Posterior vena cava (tissue), 2 donors: ENCODE results near the gene ZNF655. TPM values are rescaled to one million over a fixed set of nuclear protein-coding genes. Genes with fewer than 3 reads are reported as not detected.
"Not testable (repeated sequence)": the region's sequence is repeated elsewhere in the genome, so short reads cannot be mapped to it uniquely, and the experiment has no call there.

ENCODE experiments used
- DNase-seq: peaks from one replicate; pipeline ENCODE4 v3.0.0-alpha.2; 2020; ENCODE audit warnings: low spot score
- intact Hi-C, 2 donors: fragments of 100-400 bp; cut with DNase I; formaldehyde crosslinking; loops; one replicate each; pipeline versions ENCODE4 v1.14.1 to v1.14.2; 2022 to 2023
- long read RNA-seq, 2 donors: library from polyadenylated mRNA; unstranded; transcript quantifications; one replicate each; pipeline ENCODE4 v2.0.0, GENCODE V29; 2020 to 2021
- total RNA-seq, 2 donors: library from RNA; stranded (reverse); fragmentation: NEBNext Ultra II Directional; extraction: Animal tissue kit (Norgen Biotek cat#: 25700); gene quantifications; one replicate each; pipeline ENCODE4 v1.2.1, GENCODE V29; 2021
- donor health status: DM: yes; HTN: yes; CAD: no.
- donor health status: DM: yes; HTN: yes; CAD: no.

Gene ZNF655
- total RNA-seq: 10 to 100 TPM; 55.2 to 75.5 TPM
- long read RNA-seq, donor 1, full-length matches to known transcripts: 5 of 7 reads
- long read RNA-seq, donor 1, partial matches to known transcripts: 1 of 7 reads
- long read RNA-seq, donor 1, other reads (novel, unspliced or antisense): 1 of 7 reads
- long read RNA-seq, donor 2, transcript ZNF655-202 (5 exons, 1,601 nt): major isoform, 23 of 59 reads
- long read RNA-seq, donor 2, partial matches to known transcripts: 4 of 59 reads
- long read RNA-seq, donor 2, other reads (novel, unspliced or antisense): 22 of 59 reads

DNA sequence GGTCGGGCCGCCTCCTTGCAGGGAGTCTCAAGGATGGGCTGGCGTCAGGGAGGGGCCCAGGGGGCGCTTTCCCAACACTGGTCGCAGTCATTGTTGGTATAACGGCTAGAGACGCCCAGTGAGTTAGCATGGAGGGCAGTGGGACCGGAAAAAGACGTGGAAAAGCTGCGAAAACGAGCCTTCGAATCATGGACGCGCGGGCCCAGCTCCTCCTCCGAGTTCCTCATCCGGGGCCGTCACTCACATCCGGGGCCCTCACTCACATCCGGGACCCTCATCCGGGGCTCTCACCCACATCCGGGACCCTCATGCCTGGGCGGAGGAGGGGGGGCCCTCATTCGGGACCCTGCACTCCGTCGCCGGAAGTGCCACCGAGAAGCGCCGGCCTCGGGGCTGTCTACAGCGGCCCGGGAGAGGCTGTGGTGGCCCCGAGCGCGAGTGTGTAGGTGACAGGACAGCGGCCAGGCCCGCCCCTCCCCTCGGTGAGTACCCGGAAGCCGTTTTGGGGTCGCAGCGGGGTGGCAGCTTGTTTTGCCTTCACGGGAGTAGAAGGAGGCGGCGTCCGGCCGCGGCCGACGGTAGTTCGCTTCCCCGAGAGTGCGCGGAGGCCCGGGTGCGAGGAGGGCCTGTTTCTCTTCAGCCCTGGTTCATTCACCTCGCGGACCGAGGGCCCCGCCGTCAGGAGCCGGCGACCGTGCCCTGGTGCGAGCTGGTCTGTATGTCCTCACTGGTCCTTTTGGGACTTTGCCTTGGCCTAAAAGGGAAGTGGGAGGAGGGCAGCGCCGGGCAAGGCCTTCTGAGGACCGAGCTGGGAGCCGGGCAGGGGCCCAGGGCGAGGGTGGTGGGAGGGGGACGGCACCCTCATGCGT, at the start of gene ZNF655:
ZNF655 (plus strand) TSS at position 337 of the 869 bp plus-strand sequence. CDS start 1,918 bp downstream, outside the sequence.
- intact Hi-C loops: no loop called here

DNA sequence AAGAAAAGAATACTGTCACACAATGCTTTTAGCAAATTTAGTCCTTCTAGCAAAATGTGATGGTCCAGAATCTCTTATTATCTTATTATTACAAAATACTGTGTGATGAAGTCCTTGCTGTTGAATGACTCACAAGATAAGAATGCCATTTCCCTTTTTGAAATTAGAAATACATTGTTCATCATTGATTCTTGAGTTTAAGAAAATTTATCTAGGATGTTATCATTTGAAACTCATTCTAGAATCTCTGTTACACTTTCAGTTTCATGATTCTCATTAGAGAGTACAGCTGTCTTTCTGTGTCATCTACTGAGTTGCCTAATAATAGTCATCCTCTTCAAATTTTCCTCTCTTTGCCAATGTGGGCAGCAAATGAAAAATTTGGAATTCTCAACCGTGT, 44.4 kb upstream of the ZNF655 start:
- DNase-seq: no peak
- intact Hi-C loops: no loop called here

More for the DNA sequence above, at the start of gene ZNF655:
- peak; percentile 97 for DNase-seq

DNA sequence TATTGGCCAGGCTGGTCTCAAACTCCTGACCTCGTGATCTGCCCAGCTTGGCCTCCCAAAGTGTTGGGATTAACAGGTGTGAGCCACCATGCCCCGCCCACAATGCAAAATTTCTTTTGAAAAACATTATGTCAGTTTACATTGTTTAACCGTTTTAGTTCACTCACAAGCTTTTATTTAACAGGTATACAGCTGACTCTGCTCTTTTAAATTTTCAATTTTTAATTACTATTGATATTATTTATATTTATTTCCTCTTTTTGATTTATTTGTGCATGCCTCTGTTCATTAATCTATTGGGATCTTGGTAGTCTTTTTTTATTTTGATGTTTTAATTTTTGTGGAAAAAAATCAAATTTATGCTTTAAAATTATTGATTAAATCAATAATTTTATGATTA, 37.0 kb upstream of the ZNF655 start:
- no peak for DNase-seq
- intact Hi-C loops: no loop called here

GRCh38 chr7:99525713-99526440, 32.6 kb upstream of the ZNF655 start:
- intact Hi-C loops: no loop called here
- no peak for DNase-seq

GRCh38 chr7:99531354-99531765, 27.1 kb upstream of the ZNF655 start:
- DNase-seq: no peak
- intact Hi-C loops: no loop called here

GRCh38 chr7:99535667-99536066, 22.8 kb upstream of the ZNF655 start:
- DNase-seq: no peak
- intact Hi-C loops: no loop called here

DNA sequence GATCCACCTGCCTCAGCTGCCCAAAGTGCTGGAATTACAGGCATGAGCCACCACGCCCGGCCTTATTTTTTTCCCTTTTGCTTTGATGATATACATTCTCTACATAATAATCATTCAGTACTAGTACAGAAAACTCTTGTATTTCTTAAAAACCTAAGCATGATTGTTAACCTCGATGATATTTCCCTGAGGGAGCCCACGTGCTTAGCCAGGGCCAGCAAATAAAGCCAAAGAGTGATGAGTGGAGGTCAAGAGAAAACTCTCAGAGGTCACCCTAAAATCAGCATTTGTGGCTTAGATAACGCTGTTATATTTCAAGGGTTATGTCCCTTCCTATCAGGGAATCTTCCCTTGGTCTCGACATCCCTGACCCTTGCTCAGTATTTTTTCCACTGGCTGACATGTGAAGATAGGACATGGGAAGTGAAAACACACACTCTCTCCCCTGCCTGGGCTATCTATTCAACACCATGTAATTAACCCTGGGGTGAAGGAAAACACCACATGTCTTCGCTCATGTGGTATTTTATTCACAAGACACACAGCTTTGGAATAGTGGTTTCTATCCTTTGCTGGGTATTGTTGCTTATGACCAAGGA, 19.1 kb upstream of the ZNF655 start:
- intact Hi-C loops: loop anchor here in 1 of 2 donors (1.0 kb wide), 1 partner anchor 23 kb away; no protein-coding TSS in a partner anchor
- no peak for DNase-seq

DNA sequence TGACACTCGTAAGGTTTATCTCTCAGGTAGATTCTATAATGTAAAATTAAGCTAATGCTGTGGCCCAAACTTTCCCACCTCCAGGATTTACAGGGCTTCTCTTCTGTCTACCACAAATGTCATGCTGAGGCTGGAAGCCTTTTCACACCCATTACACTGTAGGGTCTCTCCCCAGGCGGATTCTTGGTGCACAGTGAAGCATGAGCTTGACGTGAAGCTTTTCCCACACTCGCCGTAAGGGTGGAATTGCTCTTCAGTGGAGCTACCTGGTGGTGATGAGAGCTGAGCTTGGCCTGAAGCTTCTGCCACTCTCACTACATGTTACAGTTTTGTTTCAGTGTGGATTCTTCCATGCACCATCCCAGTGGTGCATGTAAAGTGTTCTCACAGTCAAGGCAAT, 17.9 kb upstream of the ZNF655 start:
- no peak for DNase-seq
- intact Hi-C loops: no loop called here

DNA sequence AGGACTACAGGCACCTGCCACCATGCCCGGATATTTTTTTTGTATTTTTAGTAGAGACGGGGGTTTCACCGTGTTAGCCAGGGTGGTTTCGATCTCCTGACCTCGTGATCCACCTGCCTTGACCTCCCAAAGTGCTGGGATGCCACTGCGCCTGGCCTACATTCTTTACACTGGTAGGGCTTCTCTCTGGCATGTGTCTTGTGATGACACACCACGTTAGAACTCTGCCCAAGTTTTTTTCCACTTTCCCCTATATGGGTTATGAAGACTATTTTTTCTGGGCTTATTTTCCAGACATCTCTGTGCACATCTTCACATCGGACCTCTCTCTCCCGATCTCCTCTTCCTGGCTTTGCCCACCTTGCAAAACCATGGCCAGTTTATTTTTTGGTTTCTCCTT, 17.2 kb upstream of the ZNF655 start:
- intact Hi-C loops: no loop called here
- no peak for DNase-seq

DNA sequence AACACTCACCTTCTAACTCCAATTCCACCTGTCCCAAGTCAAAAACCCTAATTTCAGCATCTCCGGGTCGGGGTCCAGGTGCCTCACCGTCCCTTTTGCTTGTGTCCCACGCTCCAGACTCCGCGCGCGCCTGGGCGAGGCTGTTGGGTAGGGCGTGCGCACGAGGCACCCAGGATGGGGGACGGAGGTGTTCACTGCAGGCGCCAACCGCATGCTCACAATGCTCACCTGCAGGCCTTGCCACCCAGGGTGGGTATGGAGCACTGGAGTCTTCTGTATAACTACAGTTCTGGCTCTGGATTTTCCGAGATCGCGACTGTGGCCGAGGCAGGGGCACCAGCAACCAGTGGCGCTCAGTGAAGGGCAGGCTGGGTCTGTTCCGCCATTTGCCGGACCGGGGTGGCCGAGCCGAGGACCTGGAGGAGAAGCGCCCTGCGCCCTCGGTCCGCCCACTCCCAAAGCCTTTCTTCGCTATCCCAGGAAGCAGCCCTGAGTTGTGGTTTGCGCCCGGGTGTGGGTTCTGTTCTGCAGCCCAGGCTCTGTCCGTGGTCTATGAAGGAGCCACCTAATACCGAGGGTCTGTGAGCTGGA, 15.3 kb upstream of the ZNF655 start:
- intact Hi-C loops: no loop called here
- DNase-seq: no peak

GRCh38 chr7:99543916-99544315, 14.5 kb upstream of the ZNF655 start:
- DNase-seq: no peak
- intact Hi-C loops: no loop called here

DNA sequence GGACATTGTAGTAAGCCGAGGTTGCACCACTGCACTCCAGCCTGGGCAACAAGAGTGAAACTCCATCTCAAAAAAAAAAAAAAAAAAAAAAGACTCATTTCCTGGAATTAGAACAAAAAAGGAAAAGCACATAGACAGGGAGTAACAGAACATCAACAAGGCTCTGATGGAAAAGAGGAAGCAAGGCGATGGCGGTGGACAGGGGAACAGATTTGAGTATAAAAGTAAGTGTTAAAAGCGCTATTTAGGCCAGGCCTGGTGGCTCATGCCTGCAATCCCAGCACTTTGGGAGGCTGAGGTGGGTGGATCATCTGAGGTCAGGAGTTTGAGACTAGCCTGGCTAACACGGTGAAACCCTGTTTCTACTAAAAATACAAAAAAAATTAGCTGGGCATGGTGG, 13.1 kb upstream of the ZNF655 start:
- DNase-seq, intact Hi-C loops: not testable (repeated sequence)

DNA sequence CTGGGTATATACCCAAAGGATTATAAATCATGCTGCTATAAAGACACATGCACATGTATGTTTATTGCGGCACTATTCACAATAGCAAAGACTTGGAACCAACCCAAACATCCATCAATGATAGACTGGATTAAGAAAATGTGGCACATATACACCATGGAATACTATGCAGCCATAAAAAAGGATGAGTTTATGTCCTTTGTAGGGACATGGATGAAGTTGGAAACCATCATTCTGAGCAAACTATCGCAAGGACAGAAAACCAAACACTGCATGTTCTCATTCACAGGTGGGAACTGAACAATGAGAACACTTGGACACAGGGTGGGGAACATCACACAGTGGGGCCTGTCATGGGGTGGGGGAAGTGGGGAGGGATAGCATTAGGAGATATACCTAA, 8.9 kb upstream of the ZNF655 start:
- DNase-seq, intact Hi-C loops: not testable (repeated sequence)

GRCh38 chr7:99551334-99551733, 7.1 kb upstream of the ZNF655 start:
- intact Hi-C loops: no loop called here
- DNase-seq: no peak

DNA sequence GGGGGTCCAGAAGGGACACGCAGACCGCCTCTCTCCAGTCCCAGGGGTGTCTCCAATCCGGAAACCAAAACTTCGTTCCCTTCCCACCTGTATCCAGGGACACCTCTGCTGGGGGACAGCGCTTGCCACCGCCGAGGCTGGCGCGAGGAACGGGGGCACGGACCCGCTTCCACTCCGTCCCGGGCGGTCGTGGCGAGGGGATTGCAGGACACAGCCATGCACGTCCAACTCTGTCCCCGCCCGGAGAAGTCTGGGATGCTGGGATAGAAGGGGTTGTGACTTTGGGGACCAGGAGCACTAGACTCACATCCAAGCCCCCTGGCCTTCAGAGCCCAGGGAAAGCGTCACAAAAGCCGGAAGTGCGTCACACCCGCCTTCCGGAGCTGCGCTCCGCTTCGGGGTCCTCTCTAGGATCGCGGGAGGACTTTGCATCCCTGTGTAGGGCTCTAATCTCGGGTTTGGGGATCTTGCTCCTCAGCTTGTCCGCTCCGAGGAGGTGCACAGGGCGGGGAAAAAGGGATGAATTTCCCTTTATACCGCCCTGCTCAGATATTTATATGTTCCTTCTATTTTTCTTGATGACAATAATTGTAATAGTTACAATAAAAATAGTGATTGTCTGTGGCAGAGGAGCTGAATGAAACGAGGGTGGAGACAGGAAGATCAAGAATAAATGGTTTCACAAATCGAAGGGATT, 6.5 kb upstream of the ZNF655 start, which contains the start of gene FAM200A:
FAM200A (minus strand) TSS at position 348 of the 697 bp plus-strand sequence. CDS start 3,707 bp downstream, outside the sequence.
- intact Hi-C loops: no loop called here
- DNase-seq: peak; percentile 97

DNA sequence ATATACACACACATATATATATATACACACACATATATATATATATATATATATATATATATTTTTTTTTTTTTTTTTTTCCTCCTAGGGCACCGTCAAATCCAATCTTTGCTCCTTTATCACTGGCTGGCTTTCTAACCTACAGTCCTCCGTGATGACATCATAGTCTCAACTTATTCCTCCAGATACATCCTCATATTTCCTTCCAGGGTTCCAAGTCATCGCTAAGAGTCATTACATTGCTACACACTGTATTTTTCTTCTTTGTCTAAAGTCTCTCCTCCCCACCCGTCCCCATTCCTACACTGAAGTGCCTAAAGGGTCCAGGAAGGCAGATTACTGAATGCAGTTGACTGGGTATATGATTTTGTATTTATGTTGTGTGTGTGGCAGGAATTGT, 5.4 kb upstream of the ZNF655 start:
- DNase-seq: no peak
- intact Hi-C loops: no loop called here

GRCh38 chr7:99554939-99555338, 3.5 kb upstream of the ZNF655 start:
- DNase-seq: no peak
- intact Hi-C loops: no loop called here

DNA sequence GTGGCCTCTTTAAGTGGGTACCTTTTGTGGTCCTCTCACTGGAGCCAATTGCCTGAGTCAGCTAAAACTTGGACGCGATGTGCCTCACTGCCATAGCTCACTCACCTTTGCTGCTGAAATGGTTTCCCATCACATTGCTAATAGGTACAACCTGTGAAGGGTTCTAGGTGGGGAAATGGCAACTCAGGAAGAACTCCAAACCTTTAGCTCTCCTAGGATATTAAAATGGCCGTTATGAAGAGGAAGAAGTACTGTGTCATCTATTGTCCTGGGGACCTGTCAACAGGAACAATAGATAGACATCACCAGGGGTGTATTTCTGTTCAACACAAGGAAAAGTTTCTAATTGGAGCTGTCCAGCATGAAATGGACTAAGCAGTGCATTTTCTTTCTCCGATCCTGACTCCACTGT, 1.2 kb upstream of the ZNF655 start:
- no peak for DNase-seq

DNA sequence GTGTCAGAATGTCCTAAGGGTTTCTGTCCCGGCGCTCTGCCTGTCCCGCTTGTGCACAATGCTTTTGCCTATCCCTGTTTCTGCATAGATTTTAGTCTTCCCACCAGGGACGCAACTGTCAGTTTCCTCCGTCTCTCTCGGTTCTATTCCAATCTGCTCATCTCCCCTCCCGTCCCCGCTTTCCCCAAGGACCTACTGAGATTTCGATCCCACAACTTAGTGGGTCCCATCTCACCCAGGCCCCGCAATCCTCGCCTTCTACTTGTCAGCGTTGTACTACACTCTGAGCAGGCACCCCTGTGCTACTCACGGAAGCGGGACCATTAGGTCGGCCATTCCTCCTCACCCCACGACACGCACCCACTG, 519 bp upstream of the ZNF655 start:
- DNase-seq: no peak
- intact Hi-C loops: no loop called here

More for the DNA sequence above, 1.2 kb upstream of the ZNF655 start:
- intact Hi-C loops: no loop called here
